HEK293 (cell line): ENCODE measurements around the gene ORC4.
"Not testable (repeated sequence)": the region's sequence is repeated elsewhere in the genome, so short reads cannot be mapped to it uniquely, and the experiment has no call there.

Source experiments
- CTCF ChIA-PET: fragments of 350-600 bp; formaldehyde crosslinking; extraction: SDS; loops from one replicate; lab custom pipeline; 2021; ENCODE audit warnings: antibody characterized with exemption; lab: Yijun Ruan, JAX
- POLR2A ChIA-PET: fragments of 300-600 bp; formaldehyde crosslinking; extraction: SDS; loops from one replicate; lab custom pipeline; 2020; ENCODE audit warnings: antibody characterized with exemption, inconsistent platforms; lab: Yijun Ruan, JAX
- H3K27ac ChIP-seq: fragments of 200-500 bp; sonication (Bioruptor generic); 2 replicates; pipeline ENCODE4 v1.5.1; 2014; ENCODE audit warnings: low read depth, low read length, control low read depth, inconsistent platforms; ENCODE audit errors: extremely low read depth
- H3K36me3 ChIP-seq, 2 experiments: fragments of 200-500 bp in 1 of 2; sonication (Bioruptor generic) in 1 of 2; 1 replicate in 1 of 2; 2 replicates in 1 of 2; pipeline ENCODE4 v1.5.1; 2014 to 2017; ENCODE audit warnings: inconsistent platforms in 2 of 2, low read length in 2 of 2; ENCODE audit not compliant: control insufficient read depth in 2 of 2, insufficient read depth in 1 of 2
- H3K4me1 ChIP-seq: fragments of 200-500 bp; sonication (Bioruptor generic); 2 replicates; pipeline ENCODE4 v1.5.1; 2014; ENCODE audit warnings: mild to moderate bottlenecking, low read length, inconsistent platforms; ENCODE audit not compliant: control insufficient read depth, insufficient read depth
- H3K4me3 ChIP-seq: 2 replicates; pipeline ENCODE4 v1.5.1; 2011; ENCODE audit warnings: low read depth, mild to moderate bottlenecking, control low read depth, low read length, moderate library complexity
- H3K9me3 ChIP-seq: fragments of 200-500 bp; sonication (Bioruptor generic); 2 replicates; pipeline ENCODE4 v1.5.1; 2014; ENCODE audit warnings: low read depth, low read length, inconsistent platforms; ENCODE audit not compliant: control insufficient read depth, insufficient read depth
- EGR2 ChIP-seq: fragments of 450-650 bp; formaldehyde crosslinking; IDR thresholded peaks from 2 replicates; pipeline ENCODE4 v1.5.1; 2016; ENCODE audit warnings: low read depth, missing biosample characterization, missing genetic modification characterization
- TCF7L2 ChIP-seq: IDR thresholded peaks from 2 replicates; pipeline ENCODE4 v1.6.1; 2011; ENCODE audit warnings: low read depth, mild to moderate bottlenecking, inconsistent platforms, low read length, moderate library complexity, borderline replicate concordance
- ZFP41 ChIP-seq: fragments of 450-650 bp; formaldehyde crosslinking; IDR thresholded peaks from 2 replicates; pipeline ENCODE4 v1.5.1; 2016; ENCODE audit warnings: missing biosample characterization, missing genetic modification characterization, borderline replicate concordance
- ZIC2 ChIP-seq: fragments of 450-650 bp; formaldehyde crosslinking; IDR thresholded peaks from 2 replicates; pipeline ENCODE4 v1.5.1; 2016; ENCODE audit warnings: missing biosample characterization, missing genetic modification characterization
- ZNF146 ChIP-seq: fragments of 450-650 bp; formaldehyde crosslinking; IDR thresholded peaks from 2 replicates; pipeline ENCODE4 v1.5.1; 2016; ENCODE audit warnings: missing biosample characterization, missing genetic modification characterization
- ZNF211 ChIP-seq: fragments of 450-650 bp; formaldehyde crosslinking; IDR thresholded peaks from 2 replicates; pipeline ENCODE4 v1.5.1; 2016; ENCODE audit warnings: low read depth, missing biosample characterization, missing genetic modification characterization
- ZNF302 ChIP-seq: fragments of 450-650 bp; formaldehyde crosslinking; IDR thresholded peaks from 2 replicates; pipeline ENCODE4 v1.5.1; 2016; ENCODE audit warnings: missing biosample characterization, missing genetic modification characterization, low read depth
- ZNF324 ChIP-seq: fragments of 450-650 bp; formaldehyde crosslinking; IDR thresholded peaks from 2 replicates; pipeline ENCODE4 v1.5.1; 2016; ENCODE audit warnings: missing biosample characterization, missing genetic modification characterization
- ZNF549 ChIP-seq: fragments of 450-650 bp; IDR thresholded peaks from 2 replicates; pipeline ENCODE4 v1.5.1; 2018; ENCODE audit warnings: missing biosample characterization, missing genetic modification characterization, mild to moderate bottlenecking, inconsistent platforms, moderate library complexity
- ZNF600 ChIP-seq: fragments of 450-650 bp; formaldehyde crosslinking; IDR thresholded peaks from 2 replicates; pipeline ENCODE4 v1.5.1; 2016; ENCODE audit warnings: missing biosample characterization, missing genetic modification characterization
- ZSCAN23 ChIP-seq: fragments of 450-650 bp; formaldehyde crosslinking; IDR thresholded peaks from 2 replicates; pipeline ENCODE4 v1.5.1; 2016; ENCODE audit warnings: missing biosample characterization, missing genetic modification characterization
- ZSCAN30 ChIP-seq: fragments of 450-650 bp; IDR thresholded peaks from 2 replicates; pipeline ENCODE4 v1.5.1; 2018; ENCODE audit warnings: missing biosample characterization, mild to moderate bottlenecking, missing genetic modification characterization, moderate library complexity
- TF ChIP-seq, protein P1 (sequence below): fragments of 450-650 bp; formaldehyde crosslinking; IDR thresholded peaks from 2 replicates; pipeline ENCODE4 v1.5.1; 2016; ENCODE audit warnings: missing biosample characterization, missing genetic modification characterization
- TF ChIP-seq, protein P2 (sequence below): fragments of 450-650 bp; formaldehyde crosslinking; IDR thresholded peaks from 2 replicates; pipeline ENCODE4 v1.5.1; 2017; ENCODE audit warnings: missing biosample characterization, missing genetic modification characterization
- TF ChIP-seq, protein P3 (sequence below): fragments of 450-650 bp; IDR thresholded peaks from 2 replicates; pipeline ENCODE4 v1.5.1; 2018; ENCODE audit warnings: missing biosample characterization, mild to moderate bottlenecking, missing genetic modification characterization
- TF ChIP-seq, protein P4 (sequence below): fragments of 450-650 bp; formaldehyde crosslinking; conservative IDR thresholded peaks from 2 replicates; pipeline ENCODE4 v1.5.1; 2016; ENCODE audit warnings: low read depth, missing biosample characterization, missing genetic modification characterization

ORC4 gene

DNA sequence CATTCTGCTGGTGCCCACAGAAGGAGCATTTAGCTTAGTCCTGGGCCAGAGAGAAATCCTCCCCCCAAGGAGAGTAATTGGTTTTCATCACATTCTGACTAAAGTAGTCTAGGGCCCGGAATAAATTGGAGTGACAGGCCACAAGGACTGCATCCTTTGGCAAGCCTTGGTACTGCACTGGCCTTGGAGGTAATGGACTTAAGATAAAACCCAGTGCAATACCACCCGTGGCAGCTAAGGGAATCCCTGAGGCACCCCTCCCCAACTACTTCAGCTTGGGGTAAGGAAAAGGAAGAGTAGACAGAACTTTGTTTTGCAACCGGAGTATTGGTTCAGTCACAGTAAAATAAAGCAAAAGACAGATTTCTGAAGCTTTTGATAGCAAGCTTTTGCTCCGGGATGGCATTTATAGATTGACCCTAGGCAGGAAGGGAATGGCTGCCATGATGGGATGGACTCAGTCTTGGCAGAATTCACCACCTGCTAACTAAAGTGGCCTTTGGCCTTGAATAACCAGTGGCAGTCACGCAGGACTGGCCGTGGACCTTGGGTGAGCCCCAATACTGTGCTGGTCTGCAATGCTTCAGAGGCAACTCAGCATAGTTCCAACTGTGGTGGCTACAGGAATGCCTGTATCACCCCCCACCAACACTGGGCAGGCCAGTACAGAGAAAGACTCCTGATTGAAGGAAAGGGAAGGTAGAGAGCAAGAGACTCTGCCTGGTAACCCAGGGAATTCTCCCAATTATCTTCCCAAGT, 14.1 kb downstream of the ORC4 start:
- no peak overlapping the region for H3K27ac ChIP-seq
- no peak overlapping the region for H3K4me3 ChIP-seq
- H3K4me1 ChIP-seq, result no peaks in the 10 kb centered on the region
- CTCF ChIA-PET, result no interaction called here
- H3K9me3 ChIP-seq, result no peaks in the 10 kb centered on the region
- POLR2A ChIA-PET, result interaction anchor here (1.0 kb wide), 1 partner anchor 14 kb away, joined by 4 read pairs; the partner anchor contains the start of genes MBD5 and ORC4
- TF ChIP-seq, protein P1, sequence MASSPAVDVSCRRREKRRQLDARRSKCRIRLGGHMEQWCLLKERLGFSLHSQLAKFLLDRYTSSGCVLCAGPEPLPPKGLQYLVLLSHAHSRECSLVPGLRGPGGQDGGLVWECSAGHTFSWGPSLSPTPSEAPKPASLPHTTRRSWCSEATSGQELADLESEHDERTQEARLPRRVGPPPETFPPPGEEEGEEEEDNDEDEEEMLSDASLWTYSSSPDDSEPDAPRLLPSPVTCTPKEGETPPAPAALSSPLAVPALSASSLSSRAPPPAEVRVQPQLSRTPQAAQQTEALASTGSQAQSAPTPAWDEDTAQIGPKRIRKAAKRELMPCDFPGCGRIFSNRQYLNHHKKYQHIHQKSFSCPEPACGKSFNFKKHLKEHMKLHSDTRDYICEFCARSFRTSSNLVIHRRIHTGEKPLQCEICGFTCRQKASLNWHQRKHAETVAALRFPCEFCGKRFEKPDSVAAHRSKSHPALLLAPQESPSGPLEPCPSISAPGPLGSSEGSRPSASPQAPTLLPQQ (tag by site-specific recombination), result no peak
- TF ChIP-seq ZSCAN30 (tag by site-specific recombination) (no peak), ZNF302 (tag by site-specific recombination) (no peak), ZNF549 (tag by site-specific recombination) (no peak), ZNF211 (tag by site-specific recombination) (no peak), ZIC2 (tag by site-specific recombination) (no peak), ZSCAN23 (tag by site-specific recombination) (no peak), ZNF146 (no peak), ZNF600 (no peak), ZNF324 (tag by site-specific recombination) (no peak), EGR2 (no peak), ZFP41 (no peak), TCF7L2 (no peak)
- TF ChIP-seq, protein P2, sequence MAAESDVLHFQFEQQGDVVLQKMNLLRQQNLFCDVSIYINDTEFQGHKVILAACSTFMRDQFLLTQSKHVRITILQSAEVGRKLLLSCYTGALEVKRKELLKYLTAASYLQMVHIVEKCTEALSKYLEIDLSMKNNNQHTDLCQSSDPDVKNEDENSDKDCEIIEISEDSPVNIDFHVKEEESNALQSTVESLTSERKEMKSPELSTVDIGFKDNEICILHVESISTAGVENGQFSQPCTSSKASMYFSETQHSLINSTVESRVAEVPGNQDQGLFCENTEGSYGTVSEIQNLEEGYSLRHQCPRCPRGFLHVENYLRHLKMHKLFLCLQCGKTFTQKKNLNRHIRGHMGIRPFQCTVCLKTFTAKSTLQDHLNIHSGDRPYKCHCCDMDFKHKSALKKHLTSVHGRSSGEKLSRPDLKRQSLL (tag by site-specific recombination), result no peak
- TF ChIP-seq, protein P3, sequence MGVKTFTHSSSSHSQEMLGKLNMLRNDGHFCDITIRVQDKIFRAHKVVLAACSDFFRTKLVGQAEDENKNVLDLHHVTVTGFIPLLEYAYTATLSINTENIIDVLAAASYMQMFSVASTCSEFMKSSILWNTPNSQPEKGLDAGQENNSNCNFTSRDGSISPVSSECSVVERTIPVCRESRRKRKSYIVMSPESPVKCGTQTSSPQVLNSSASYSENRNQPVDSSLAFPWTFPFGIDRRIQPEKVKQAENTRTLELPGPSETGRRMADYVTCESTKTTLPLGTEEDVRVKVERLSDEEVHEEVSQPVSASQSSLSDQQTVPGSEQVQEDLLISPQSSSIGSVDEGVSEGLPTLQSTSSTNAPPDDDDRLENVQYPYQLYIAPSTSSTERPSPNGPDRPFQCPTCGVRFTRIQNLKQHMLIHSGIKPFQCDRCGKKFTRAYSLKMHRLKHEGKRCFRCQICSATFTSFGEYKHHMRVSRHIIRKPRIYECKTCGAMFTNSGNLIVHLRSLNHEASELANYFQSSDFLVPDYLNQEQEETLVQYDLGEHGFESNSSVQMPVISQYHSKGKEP (tag by site-specific recombination), result no peak
- TF ChIP-seq, protein P4, sequence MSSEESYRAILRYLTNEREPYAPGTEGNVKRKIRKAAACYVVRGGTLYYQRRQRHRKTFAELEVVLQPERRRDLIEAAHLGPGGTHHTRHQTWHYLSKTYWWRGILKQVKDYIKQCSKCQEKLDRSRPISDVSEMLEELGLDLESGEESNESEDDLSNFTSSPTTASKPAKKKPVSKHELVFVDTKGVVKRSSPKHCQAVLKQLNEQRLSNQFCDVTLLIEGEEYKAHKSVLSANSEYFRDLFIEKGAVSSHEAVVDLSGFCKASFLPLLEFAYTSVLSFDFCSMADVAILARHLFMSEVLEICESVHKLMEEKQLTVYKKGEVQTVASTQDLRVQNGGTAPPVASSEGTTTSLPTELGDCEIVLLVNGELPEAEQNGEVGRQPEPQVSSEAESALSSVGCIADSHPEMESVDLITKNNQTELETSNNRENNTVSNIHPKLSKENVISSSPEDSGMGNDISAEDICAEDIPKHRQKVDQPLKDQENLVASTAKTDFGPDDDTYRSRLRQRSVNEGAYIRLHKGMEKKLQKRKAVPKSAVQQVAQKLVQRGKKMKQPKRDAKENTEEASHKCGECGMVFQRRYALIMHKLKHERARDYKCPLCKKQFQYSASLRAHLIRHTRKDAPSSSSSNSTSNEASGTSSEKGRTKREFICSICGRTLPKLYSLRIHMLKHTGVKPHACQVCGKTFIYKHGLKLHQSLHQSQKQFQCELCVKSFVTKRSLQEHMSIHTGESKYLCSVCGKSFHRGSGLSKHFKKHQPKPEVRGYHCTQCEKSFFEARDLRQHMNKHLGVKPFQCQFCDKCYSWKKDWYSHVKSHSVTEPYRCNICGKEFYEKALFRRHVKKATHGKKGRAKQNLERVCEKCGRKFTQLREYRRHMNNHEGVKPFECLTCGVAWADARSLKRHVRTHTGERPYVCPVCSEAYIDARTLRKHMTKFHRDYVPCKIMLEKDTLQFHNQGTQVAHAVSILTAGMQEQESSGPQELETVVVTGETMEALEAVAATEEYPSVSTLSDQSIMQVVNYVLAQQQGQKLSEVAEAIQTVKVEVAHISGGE (tag by site-specific recombination), result no peak
- TF ChIP-seq, all 188 proteins: peak for 0
- peaks cover 0 to 5% of the 10 kb centered on the region in 2 experiments; a peak in 1 of 3 replicates for H3K36me3 ChIP-seq

DNA sequence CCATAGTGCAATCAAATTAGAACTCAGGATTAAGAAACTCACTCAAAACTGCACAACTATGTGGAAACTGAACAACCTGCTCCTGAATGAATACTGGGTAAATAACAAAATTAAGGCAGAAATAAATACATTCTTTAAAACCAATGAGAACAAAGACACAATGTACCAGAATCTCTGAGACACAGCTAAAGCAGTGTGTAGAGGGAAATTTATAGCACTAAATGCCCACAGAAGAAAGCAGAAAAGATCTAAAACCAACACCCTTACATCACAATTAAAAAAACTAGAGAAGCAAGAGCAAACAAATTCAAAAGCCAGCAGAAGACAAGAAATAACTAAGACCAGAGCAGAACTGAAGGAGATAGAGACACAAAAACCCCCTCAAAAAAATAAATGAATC, 18.1 kb downstream of the ORC4 start:
- H3K4me1 ChIP-seq, POLR2A ChIA-PET, H3K9me3 ChIP-seq, H3K36me3 ChIP-seq, H3K27ac ChIP-seq, CTCF ChIA-PET, H3K4me3 ChIP-seq: not testable (repeated sequence)
